ENCODE data around the gene TMBIM1.

DNA sequence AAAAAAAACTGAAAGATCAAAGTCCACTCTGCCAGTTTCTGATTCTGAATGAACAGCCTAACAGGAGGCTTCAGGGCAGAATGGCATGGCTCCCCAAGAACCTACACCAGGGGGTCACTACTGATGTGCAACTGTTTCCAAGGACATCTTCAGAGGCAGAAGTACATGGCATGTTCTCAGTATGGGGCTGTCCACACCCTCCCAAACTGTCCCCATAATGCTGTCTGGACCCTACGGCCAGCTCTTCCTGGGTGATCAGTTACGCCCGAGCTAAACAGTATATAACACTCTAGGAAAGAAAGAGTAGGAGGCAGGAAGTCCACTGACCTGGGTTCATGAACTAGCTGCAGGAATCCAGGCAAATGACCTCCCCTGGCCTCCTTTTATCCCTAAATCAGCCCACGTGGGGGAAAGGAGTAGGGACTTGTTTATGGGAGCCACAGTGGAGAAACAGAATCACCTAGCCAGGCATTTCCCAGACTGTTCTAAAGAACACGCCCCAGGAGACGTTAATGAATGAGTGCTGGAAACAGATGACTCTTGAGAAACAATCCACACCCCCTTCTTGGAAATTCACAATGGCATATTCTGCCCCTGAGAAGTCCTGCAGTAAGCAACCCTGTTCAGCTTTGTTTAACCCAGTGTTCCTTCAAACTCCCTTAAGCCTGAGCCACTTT lies 2.5 kb downstream of the TMBIM1 start:
- TF ChIP-seq, protein P1, sequence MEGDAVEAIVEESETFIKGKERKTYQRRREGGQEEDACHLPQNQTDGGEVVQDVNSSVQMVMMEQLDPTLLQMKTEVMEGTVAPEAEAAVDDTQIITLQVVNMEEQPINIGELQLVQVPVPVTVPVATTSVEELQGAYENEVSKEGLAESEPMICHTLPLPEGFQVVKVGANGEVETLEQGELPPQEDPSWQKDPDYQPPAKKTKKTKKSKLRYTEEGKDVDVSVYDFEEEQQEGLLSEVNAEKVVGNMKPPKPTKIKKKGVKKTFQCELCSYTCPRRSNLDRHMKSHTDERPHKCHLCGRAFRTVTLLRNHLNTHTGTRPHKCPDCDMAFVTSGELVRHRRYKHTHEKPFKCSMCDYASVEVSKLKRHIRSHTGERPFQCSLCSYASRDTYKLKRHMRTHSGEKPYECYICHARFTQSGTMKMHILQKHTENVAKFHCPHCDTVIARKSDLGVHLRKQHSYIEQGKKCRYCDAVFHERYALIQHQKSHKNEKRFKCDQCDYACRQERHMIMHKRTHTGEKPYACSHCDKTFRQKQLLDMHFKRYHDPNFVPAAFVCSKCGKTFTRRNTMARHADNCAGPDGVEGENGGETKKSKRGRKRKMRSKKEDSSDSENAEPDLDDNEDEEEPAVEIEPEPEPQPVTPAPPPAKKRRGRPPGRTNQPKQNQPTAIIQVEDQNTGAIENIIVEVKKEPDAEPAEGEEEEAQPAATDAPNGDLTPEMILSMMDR (IDR thresholded peaks at IDR 0.05; ENCODE audit: low read depth, low read length): no peak
- TF ChIP-seq MYC (IDR thresholded peaks at IDR 0.05; ENCODE audit: low read depth, low read length) (no peak), POLR2A (IDR thresholded peaks at IDR 0.05; ENCODE audit: extremely low read depth, insufficient read length) (no peak)
- TF ChIP-seq, protein P2, sequence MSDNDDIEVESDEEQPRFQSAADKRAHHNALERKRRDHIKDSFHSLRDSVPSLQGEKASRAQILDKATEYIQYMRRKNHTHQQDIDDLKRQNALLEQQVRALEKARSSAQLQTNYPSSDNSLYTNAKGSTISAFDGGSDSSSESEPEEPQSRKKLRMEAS (IDR thresholded peaks at IDR 0.05; ENCODE audit: low read depth, low read length): no peak

All from NB4 (cell line).